Stimulated activated CD4-positive, alpha-beta T cell treated with anti-CD3 and anti-CD28 coated beads, Interleukin-2, amount 100 ng/mL, for 24 hours (primary cell): Measurements from ENCODE around the gene CHAT.

Experiments
- DNase-seq, 2 donors: peaks; one replicate each; pipeline ENCODE4 v3.0.0-alpha.2; 2020

CHAT gene

DNA sequence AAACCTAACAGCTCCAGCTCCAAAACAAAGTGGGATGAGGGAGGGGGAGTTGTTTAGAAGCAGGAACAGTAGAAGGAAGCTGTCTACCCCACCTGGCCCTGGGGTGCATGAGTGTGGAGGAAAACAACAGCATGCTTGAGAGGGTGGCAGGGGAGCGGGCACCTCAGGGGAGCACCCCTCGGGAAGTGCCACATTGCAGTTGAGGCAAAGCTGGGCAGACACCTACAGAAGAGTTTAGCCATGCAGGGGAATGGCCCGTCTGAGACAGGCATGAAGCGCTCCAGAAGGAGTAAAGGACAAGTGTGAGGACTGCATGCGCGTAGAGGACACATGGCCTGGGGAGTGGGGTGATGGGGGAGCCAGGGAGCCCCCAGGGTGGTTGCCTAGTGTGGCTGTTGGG lies 18.1 kb downstream of the CHAT start:
- no peak for DNase-seq

DNA sequence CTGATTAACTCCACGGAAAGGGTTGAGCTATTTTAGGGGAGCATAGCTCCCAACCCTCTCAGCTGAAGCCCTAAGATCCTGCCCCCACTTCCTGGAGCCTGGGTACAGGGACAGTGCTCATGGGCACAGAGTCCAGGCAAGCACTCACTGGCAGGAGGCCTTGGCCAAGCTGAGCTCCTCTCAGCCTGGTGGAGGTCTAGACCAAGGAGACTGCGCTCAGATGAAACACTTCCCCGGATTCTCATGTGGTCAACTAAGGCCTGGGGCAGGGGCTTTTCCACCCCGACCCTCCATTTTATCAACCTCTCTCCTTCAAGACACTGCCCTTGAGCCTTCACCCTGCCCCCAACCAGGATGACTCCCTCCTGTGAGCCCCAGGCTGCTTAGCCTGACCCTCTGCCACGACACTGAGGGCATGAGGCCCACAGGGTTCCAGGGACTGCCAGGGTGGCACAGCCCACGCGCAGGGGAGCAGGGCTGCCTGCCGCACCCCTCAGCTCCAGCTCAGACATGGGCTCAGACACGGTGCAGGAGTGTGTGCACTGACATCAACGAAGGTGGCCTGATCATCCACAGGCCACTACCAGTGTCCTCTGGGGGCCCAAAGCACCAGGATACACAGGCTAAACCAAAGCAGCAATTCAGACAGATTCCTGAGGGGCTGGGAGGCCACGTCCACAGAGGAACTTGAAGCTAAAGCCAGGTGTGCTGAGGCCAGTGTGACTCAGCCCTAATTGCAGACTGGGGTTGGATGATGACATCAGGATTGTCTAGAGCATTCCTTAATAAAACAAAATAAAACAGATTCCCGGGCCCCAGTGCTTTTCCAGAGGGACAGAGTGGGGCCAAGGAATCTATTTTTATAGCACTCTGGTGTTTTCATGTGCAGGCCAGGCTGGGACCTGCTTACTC lies 18.8 kb downstream of the CHAT start:
- DNase-seq: no peak

- DNase-seq: no peak
Measured at GRCh38 chr10:49633327-49634068, 19.7 kb downstream of the CHAT start.

DNA sequence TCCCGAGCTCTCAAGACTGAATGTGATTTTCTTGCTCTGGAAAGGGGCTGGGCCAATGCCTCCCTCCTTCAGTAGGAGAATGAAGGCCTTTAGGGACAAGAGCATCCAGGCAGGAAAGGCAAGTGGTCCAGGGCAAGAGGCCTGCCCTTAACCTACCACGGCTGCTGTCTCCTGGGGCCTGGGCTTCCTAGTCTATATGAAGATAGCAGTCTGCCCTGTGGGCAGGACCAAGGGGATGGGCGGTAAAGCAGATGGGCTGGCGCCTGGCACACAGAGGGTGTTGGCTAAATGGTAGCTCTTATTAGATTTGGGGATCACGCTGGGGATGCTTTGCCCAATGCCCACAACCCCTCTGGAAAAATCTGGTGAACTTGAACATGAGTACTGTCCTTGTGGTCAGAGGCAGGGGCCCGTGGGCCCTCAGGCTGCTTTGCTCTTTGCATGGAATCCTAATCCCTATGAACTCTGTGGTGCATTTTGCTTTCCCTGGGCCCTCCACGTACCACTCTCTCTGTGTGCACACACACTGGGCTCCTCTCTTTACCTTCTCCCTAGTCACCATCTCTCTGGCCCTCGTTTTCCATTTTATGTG lies 20.3 kb downstream of the CHAT start:
- no peak for DNase-seq

DNA sequence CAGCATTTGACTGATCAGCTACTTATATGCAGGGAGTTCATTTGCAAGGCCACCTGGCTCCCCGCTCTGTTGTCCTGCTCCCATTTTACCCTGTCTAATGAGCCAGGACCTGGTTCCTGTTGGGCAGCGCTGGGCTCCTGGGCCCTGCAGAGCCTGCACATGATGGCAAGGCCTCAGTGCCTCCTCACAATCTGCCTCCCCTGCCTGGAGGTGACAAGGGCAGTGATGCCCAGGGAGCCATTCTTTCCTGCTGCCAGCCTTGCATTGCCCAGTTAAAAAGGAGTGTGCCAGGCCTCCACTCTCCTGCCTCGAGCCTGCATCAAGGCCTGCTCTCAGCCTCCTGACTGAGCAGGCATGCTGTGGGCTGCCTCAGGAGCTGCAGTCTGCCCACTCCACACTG lies 28.5 kb downstream of the CHAT start:
- DNase-seq: no peak

DNA sequence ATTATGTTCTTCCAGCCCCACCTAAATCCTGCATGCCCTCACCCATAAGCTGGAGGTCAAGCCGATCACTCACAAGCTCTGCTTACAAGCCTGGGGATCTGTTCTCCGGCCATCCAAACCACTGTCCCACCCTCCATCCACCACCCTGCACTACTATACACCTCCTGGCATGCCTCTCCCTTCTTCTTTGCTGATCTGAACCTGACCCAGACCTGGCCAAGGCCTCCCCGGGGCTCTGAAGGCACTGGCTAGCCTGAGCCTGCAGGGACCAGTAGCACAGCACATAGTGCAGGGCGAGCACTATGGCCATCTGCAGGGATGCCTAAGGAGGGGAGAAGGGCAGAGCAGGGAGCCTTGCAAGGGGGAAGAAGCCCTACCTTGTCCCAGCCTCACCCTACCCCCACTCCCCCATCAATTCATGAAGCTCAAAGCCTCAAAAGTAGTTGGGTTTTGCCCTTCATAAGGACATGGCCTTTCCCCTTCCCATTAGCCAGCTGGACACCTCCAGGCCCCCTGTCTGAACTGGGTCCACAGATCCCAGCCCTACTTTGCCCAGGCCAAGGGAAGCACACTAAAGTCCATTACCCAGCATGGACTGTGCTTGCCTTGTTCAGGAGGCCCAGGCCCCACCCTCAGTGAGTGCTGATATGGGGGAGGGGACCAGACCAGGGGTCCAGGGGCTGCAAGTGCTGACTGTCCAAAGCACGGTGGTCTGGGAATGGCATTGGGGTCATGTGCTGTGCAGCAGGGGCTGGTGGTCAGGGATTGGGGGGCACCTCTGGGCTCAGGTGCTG lies 29.6 kb downstream of the CHAT start:
- no peak for DNase-seq

GRCh38 chr10:49644035-49644646 lies 30.3 kb downstream of the CHAT start:
- DNase-seq: no peak

- no peak for DNase-seq
Measured at GRCh38 chr10:49645417-49645816, 31.6 kb downstream of the CHAT start.

GRCh38 chr10:49645871-49646870 lies 32.3 kb downstream of the CHAT start:
- DNase-seq: no peak

GRCh38 chr10:49647554-49647953 lies 33.7 kb downstream of the CHAT start:
- no peak for DNase-seq

GRCh38 chr10:49647985-49648795 lies 34.4 kb downstream of the CHAT start:
- no peak for DNase-seq

- peak in 1 of 2 donors; percentile 30 for DNase-seq
Measured at GRCh38 chr10:49649294-49649693, 35.5 kb downstream of the CHAT start.

- DNase-seq: no peak
Measured at GRCh38 chr10:49649936-49650723, 36.3 kb downstream of the CHAT start.

- no peak for DNase-seq
Measured at GRCh38 chr10:49650724-49651034, 36.8 kb downstream of the CHAT start.

DNA sequence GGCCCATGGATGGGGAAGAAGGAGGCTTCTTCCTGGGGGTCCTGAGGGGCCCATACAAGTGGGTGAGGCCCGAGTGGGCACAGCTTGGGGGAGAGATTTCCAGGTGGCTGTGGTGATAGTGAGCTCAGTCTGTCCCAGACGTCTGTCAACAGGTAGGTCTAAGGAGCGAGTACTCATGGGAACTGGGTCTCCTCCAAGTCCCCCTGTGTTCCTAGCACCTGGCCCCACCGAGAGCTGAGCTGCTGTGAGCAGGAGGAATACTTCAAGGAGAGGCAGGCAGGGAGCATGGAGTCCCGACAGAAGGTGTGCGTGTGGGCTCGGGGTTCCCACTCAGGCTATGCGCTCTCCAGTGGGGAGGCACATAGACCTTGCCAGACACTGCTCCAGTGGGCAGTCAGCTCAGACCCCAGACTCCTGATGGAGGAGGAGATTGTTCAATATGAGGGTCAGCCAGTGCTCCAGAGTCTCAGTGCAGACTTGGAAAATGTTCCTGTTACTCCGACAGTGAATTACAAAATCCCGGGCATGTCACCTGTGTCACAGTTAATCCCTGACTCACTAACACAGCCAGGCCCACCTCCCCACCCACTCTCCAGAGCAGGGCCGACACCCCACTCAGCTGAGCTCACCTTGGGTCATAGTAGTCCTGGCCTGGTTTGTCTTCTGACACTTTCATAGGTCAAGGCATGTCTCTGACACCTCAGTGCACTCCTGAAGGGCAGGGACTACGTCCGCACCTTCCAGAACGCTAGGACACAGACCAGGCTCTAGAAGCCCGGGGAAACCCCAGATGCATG lies 37.4 kb downstream of the CHAT start:
- no peak for DNase-seq

- DNase-seq: no peak
Measured at GRCh38 chr10:49651917-49652316, 38.1 kb downstream of the CHAT start.

DNA sequence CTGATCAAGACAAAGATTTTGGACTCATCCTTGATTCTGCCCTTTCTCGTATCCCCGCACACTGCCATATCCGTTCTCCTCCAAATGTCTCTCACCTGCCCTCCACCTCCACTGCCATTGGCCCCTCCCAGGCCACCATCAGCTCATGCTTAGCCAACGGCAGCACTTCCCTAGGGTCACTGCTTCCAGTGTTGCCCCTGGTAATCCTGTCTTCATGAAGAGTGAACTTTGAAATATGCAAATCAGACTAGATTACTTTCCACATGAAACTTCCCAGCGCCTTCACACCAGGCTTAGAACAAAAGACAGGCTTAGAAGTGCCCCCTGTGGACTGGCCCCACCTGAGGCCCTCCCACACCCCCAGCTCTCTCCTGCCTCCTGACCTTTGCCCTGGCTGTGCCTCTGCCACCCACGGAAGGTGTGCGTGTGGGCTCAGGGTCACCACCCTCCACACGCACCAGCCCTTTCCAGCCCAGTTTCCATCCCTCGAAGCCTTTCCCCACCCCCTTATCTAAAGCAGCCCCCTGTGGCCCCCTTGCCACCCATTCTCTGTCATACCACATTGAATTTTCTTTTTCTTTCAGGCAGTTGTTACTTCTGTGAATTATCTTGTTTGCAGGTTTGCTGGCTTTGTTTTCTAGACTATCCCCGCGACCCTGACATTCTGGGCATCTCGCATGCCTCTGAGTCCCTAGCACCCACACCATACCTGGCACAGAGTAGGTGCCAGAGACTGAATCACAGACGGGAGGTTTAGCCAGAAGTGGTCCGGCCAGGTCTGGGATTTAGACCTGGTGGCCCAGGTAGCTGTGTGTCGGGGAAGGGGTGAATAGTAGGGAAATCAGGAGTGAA lies 38.8 kb downstream of the CHAT start:
- DNase-seq: no peak
